GM04503 (cell line): ENCODE results near the gene CCDC137.
A peak's percentile ranks its signal among the peaks of the same experiment; 100 is the strongest.

Source experiments
- DNase-seq: peaks from one replicate; pipeline ENCODE4 v3.0.0-alpha.2; 2012; ENCODE audit warnings: low read depth

Gene CCDC137

GRCh38 chr17:81701288-81702071, 34.9 kb downstream of the CCDC137 start:
- no peak for DNase-seq

GRCh38 chr17:81702934-81703746, 36.6 kb downstream of the CCDC137 start, which contains the start of gene MRPL12:
MRPL12 (plus strand) TSS chr17:81703367; CDS start chr17:81703502, 135 bp downstream.
- DNase-seq, result peak; percentile 42

GRCh38 chr17:81703747-81704654, 37.5 kb downstream of the CCDC137 start:
- DNase-seq, result no peak

GRCh38 chr17:81705518-81706231, 39.1 kb downstream of the CCDC137 start:
- no peak for DNase-seq

- no peak for DNase-seq
Measured at GRCh38 chr17:81706232-81706611, 39.7 kb downstream of the CCDC137 start.

GRCh38 chr17:81706757-81707624, 40.5 kb downstream of the CCDC137 start:
- no peak for DNase-seq

GRCh38 chr17:81707725-81708646, 41.4 kb downstream of the CCDC137 start:
- no peak for DNase-seq

- no peak for DNase-seq
Measured at GRCh38 chr17:81708739-81709185, 42.2 kb downstream of the CCDC137 start.

GRCh38 chr17:81710514-81711308, 44.2 kb downstream of the CCDC137 start:
- no peak for DNase-seq

GRCh38 chr17:81711814-81712467, 45.4 kb downstream of the CCDC137 start, which contains the start of gene SLC25A10:
SLC25A10 (plus strand) TSS chr17:81712284; CDS start chr17:81712427, 143 bp downstream.
- DNase-seq, result no peak

GRCh38 chr17:81712468-81713003, 46.0 kb downstream of the CCDC137 start:
- no peak for DNase-seq

- DNase-seq, result no peak
Measured at GRCh38 chr17:81713004-81713555, 46.5 kb downstream of the CCDC137 start.

- DNase-seq, result no peak
Measured at GRCh38 chr17:81713556-81714411, 47.2 kb downstream of the CCDC137 start.

GRCh38 chr17:81714412-81715106, 48.0 kb downstream of the CCDC137 start:
- no peak for DNase-seq

GRCh38 chr17:81715107-81715871, 48.8 kb downstream of the CCDC137 start:
- no peak for DNase-seq
